CD4-positive, alpha-beta T cell (primary cell): Measurements from ENCODE around the gene ZCCHC2. TPM values are rescaled to one million over a fixed set of nuclear protein-coding genes. Genes with fewer than 3 reads are reported as not detected.
A peak's percentile ranks its signal among the peaks of the same experiment; 100 is the strongest.

Source experiments
- ATAC-seq: fragments of 200-7000 bp; cut with Tn5 transposase; one replicate; pipeline ENCODE4 v1.10.0; 2022; ENCODE audit warnings: mild to moderate bottlenecking; ENCODE audit not compliant: poor library complexity
- CTCF ChIA-PET: fragments of 350-600 bp; sonication (Branson Sonifier 250); formaldehyde crosslinking; loops from one replicate; lab custom pipeline; 2021; ENCODE audit warnings: antibody characterized with exemption, inconsistent platforms; lab: Charles Lee
- POLR2A ChIA-PET: fragments of 350-600 bp; sonication (Branson Sonifier 250); formaldehyde crosslinking; loops from one replicate; lab custom pipeline; 2021; ENCODE audit warnings: antibody characterized with exemption, inconsistent platforms; lab: Charles Lee
- DNase-seq, 14 experiments: peaks; one replicate each; pipeline ENCODE4 v3.0.0-alpha.2; 2013 to 2020; ENCODE audit warnings: mixed read lengths in 2 of 14
- H3K27ac ChIP-seq, 2 donors: one replicate each; pipeline versions ENCODE4 v1.5.1 to v1.7.0; 2013; ENCODE audit warnings: low read length in 2 of 2, low read depth in 1 of 2, mild to moderate bottlenecking in 1 of 2
- H3K27me3 ChIP-seq, 2 experiments: 1 replicate in 1 of 2; 2 replicates in 1 of 2; pipeline versions ENCODE4 v1.6.1 to v1.7.0; 2013; ENCODE audit warnings: low read length in 2 of 2, control low read depth in 1 of 2, mild to moderate bottlenecking in 1 of 2, moderate library complexity in 1 of 2; ENCODE audit not compliant: insufficient read depth in 2 of 2, control insufficient read depth in 1 of 2
- H3K36me3 ChIP-seq: one replicate; pipeline ENCODE4 v1.6.1; 2013; ENCODE audit warnings: low read length, control low read depth; ENCODE audit not compliant: insufficient read depth
- H3K4me1 ChIP-seq: one replicate; pipeline ENCODE4 v1.6.1; 2013; ENCODE audit warnings: low read length, control low read depth; ENCODE audit not compliant: insufficient read depth
- H3K4me3 ChIP-seq: one replicate; pipeline ENCODE4 v1.5.1; 2013; ENCODE audit warnings: mild to moderate bottlenecking, low read length, moderate library complexity
- H3K9me3 ChIP-seq, 2 experiments: 1 replicate in 1 of 2; 2 replicates in 1 of 2; pipeline versions ENCODE4 v1.6.1 to v1.7.0; 2013; ENCODE audit warnings: low read length in 2 of 2, mild to moderate bottlenecking in 2 of 2, control low read depth in 1 of 2, moderate library complexity in 1 of 2; ENCODE audit not compliant: control insufficient read depth in 1 of 2, insufficient read depth in 1 of 2
- H3K27ac Mint-ChIP-seq: one replicate; pipeline ENCODE4 v1.8.0; 2020; ENCODE audit warnings: mixed read lengths
- H3K27me3 Mint-ChIP-seq: one replicate; pipeline ENCODE4 v1.8.0; 2021; ENCODE audit warnings: mixed read lengths
- H3K36me3 Mint-ChIP-seq: one replicate; pipeline ENCODE4 v1.8.0; 2021; ENCODE audit warnings: low read depth, mixed read lengths
- H3K4me1 Mint-ChIP-seq: one replicate; pipeline ENCODE4 v1.8.0; 2021; ENCODE audit warnings: low read depth, mixed read lengths
- H3K4me3 Mint-ChIP-seq: one replicate; pipeline ENCODE4 v1.8.0; 2020; ENCODE audit warnings: mild to moderate bottlenecking, mixed read lengths
- H3K9me3 Mint-ChIP-seq: one replicate; pipeline ENCODE4 v1.8.0; 2020; ENCODE audit warnings: mixed read lengths
- CTCF ChIP-seq: fragments of 200-600 bp; IDR thresholded peaks from one replicate; pipeline ENCODE4 v1.8.0; 2022; ENCODE audit warnings: antibody characterized with exemption, mild to moderate bottlenecking
- intact Hi-C, 2 experiments: fragments of 100-400 bp; cut with DNase I in 1 of 2; cut with micrococcal nuclease in 1 of 2; formaldehyde crosslinking; loops; one replicate each; pipeline versions ENCODE4 v1.15.1 to v1.9.0; 2023 to 2025; cut with DNase I, micrococcal nuclease
- total RNA-seq, 174 experiments: library from RNA in 2 of 174; stranded (reverse) in 2 of 174; gene quantifications; one replicate each; pipeline ENCODE4 v1.2.3 and lab custom pipeline; 2021 to 2026

The ZCCHC2 gene
- total RNA-seq, 2 experiments from 2014 or later, result 85.0 to 85.4 TPM

DNA sequence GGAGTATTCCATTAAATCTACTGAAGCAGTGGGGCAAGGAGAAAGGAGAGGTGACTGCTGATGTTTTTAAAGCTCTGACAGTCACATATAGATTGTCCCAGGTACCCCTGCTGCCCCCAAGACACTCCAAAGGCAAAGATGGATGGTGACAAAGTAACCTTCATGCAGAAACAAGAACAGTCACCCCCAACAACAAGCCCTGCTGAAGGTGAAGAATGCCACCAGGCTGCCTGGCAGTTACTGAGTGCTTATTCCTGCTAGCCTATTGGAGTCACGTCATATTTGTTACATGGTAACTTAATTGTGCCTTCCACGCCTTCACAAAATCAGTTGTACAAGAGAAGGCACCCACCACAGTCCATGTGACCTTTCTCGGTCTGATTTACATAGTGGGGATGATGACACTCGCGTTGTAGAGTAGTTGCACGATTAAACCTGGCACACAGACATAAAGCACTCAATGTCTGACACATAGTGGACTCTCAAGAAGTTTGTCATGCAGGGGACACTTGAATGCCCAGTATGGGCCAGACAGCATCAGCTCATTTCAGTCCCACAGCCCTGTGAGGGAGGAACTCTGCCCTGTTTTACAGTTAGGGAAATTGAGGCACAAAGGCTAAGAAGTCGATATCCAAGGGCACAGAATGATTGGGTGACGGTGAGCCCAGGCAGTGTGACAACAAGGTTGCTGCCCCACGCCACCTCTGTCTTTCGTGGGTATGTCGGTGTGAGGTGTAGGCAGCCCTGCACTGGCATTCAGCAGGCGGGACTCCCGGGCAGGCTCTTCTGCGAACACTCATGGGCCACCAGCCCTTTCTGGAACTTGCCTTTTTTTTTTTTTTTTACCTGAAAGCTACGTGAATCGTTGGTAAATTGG, 62.7 kb downstream of the ZCCHC2 start:
- H3K27me3 ChIP-seq, result no peaks in the 10 kb centered on the region
- no peak for TF ChIP-seq CTCF
- DNase-seq (peak in 3 of 14 experiments; percentile 8 to 30 (median 16)), ATAC-seq (no peak)
- peaks cover 28% of the 10 kb centered on the region for H3K4me1 ChIP-seq
- no peak overlapping the region for H3K27ac ChIP-seq
- H3K27me3 Mint-ChIP-seq, result no peaks in the 10 kb centered on the region
- no peaks in the 10 kb centered on the region for H3K9me3 Mint-ChIP-seq
- H3K9me3 ChIP-seq, result no peaks in the 10 kb centered on the region
- peak overlapping the region; percentile 12 for H3K4me3 ChIP-seq
- H3K4me1 Mint-ChIP-seq, result peaks cover 33% of the 10 kb centered on the region
- peak overlapping the region; percentile 50 for H3K4me3 Mint-ChIP-seq
- H3K36me3 ChIP-seq, result no peaks in the 10 kb centered on the region
- peaks cover 12% of the 10 kb centered on the region for H3K36me3 Mint-ChIP-seq
- intact Hi-C loops, result loop anchor here (1.0 to 10.0 kb wide), 8 partner anchors 59 to 839 kb away; partner anchors contain the start of genes TNFRSF11A (in 2 of the 2) and VPS4B (in 1 of the 2)
- ChIA-PET POLR2A (interaction anchor here (0.5 to 3.4 kb wide), 2 partner anchors 62 to 285 kb away, joined by 3 to 24 read pairs; partner anchors contain the start of gene ZCCHC2), CTCF (interaction anchor here (0.8 to 2.0 kb wide), 6 partner anchors 57 to 160 kb away, joined by 4 to 17 read pairs (median 4); no protein-coding TSS in a partner anchor)
- peak overlapping the region; percentile 55 for H3K27ac Mint-ChIP-seq

DNA sequence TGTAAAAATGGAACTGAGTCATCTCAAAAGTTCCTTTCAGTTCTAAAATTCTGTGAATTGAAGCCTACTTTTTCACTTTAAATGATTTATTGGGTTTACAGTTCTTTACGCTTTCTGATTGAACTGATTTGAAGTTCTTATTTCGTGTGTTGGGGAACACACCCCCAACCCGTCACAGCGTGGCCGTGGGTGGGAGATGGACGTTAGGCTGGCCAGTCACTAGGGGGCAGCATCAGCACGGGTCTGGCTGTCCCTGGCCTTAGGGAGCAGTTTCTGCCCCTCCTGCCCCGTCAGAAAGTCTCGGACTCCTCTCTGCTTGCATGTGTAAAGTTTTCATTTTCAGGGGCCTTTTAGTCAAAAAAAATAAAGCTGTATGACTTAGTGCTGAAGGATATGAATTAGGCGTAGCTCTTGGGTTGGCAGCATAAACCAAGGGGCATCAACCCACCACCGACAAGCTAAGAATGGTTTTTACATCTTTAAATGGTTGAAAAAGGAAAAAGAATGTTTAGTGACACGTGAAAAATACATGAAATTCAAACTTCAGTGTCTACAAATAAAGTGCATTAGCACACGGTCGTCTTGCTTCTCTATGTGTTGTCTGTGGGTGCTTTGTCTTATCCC, 63.4 kb downstream of the ZCCHC2 start:
- POLR2A ChIA-PET, result no interaction called here
- no peaks in the 10 kb centered on the region for H3K9me3 Mint-ChIP-seq
- no peak for ATAC-seq

More for the DNA sequence above, 63.4 kb downstream of the ZCCHC2 start:
- H3K27ac ChIP-seq, result no peak overlapping the region
- Mint-ChIP-seq H3K36me3 (peaks cover 12% of the 10 kb centered on the region), H3K4me1 (peaks cover 33% of the 10 kb centered on the region), H3K27ac (peak overlapping the region; percentile 55), H3K27me3 (no peaks in the 10 kb centered on the region), H3K4me3 (peak overlapping the region; percentile 50)
- H3K4me1 ChIP-seq, result peaks cover 28% of the 10 kb centered on the region
- TF ChIP-seq CTCF, result peak; percentile 68
- peak overlapping the region; percentile 12 for H3K4me3 ChIP-seq
- DNase-seq, result peak in 13 of 14 experiments; percentile 15 to 74 (median 38)
- no peaks in the 10 kb centered on the region for H3K9me3 ChIP-seq
- CTCF ChIA-PET, result interaction anchor here (1.3 to 1.4 kb wide), 3 partner anchors 58 to 161 kb away, joined by 4 to 5 read pairs (median 4); no protein-coding TSS in a partner anchor
- H3K36me3 ChIP-seq, result no peaks in the 10 kb centered on the region
- intact Hi-C loops, result loop anchor here in 1 of 2 experiments (2.0 to 10.0 kb wide), 4 partner anchors 126 to 839 kb away; partner anchors contain the start of genes TNFRSF11A and VPS4B
- H3K27me3 ChIP-seq, result no peaks in the 10 kb centered on the region
